ENCODE results near the gene HLA-G.

DNA sequence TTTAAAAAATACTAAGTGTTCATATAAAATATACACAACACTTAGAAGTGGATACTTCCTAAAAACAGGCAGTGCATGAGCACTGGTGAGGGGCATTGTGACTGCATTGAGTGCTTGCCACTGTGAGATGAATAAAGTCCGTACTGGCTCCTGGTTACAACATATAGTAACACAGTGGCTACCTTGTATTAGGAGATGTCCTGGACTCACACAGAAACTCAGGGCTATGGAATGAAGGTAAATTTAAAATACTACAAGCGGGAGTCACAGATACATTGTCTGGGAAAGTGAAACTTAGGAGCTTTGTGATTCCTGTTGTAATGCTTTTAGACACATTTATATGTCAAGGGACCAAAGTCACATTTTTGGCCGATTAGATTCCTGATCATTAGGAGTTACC, 36.5 kb upstream of the HLA-G start:
- TF ChIP-seq, protein P1, sequence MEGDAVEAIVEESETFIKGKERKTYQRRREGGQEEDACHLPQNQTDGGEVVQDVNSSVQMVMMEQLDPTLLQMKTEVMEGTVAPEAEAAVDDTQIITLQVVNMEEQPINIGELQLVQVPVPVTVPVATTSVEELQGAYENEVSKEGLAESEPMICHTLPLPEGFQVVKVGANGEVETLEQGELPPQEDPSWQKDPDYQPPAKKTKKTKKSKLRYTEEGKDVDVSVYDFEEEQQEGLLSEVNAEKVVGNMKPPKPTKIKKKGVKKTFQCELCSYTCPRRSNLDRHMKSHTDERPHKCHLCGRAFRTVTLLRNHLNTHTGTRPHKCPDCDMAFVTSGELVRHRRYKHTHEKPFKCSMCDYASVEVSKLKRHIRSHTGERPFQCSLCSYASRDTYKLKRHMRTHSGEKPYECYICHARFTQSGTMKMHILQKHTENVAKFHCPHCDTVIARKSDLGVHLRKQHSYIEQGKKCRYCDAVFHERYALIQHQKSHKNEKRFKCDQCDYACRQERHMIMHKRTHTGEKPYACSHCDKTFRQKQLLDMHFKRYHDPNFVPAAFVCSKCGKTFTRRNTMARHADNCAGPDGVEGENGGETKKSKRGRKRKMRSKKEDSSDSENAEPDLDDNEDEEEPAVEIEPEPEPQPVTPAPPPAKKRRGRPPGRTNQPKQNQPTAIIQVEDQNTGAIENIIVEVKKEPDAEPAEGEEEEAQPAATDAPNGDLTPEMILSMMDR (IDR thresholded peaks at IDR 0.05 in 2 of 3, conservative IDR thresholded peaks at IDR 0.05 in 1 of 3; ENCODE audit: insufficient read depth in 2 of 3, low read depth in 1 of 3, low read length in 3 of 3) = no peak
- TF ChIP-seq ZNF165 (CRISPR knock-in tag; IDR thresholded peaks at IDR 0.05; ENCODE audit: borderline replicate concordance) = no peak
- no peak for TF ChIP-seq RFX5 (IDR thresholded peaks at IDR 0.05; ENCODE audit: low read depth, low read length)
- no peak for TF ChIP-seq CXXC5 (CRISPR knock-in tag; IDR thresholded peaks at IDR 0.05)
